ENCODE data around the gene MAP7D2.
"Not testable (repeated sequence)": the region's sequence is repeated elsewhere in the genome, so short reads cannot be mapped to it uniquely, and the experiment has no call there.

Gene MAP7D2

GRCh38 chrX:20130357-20130756 is 13.7 kb upstream of the MAP7D2 start:
- TF ChIP-seq CTBP1 (IDR thresholded peaks at IDR 0.05; ENCODE audit: borderline replicate concordance) = no peak
- no peak for TF ChIP-seq FOXA1 (IDR thresholded peaks at IDR 0.05)
- no peak for TF ChIP-seq TARDBP (IDR thresholded peaks at IDR 0.05)
- TF ChIP-seq LEF1 (IDR thresholded peaks at IDR 0.05; ENCODE audit: borderline replicate concordance) = no peak
- TF ChIP-seq FOXK2 (IDR thresholded peaks at IDR 0.05) = no peak
- no peak for TF ChIP-seq SP1 (IDR thresholded peaks at IDR 0.05)
- DNase-seq (ENCODE audit: extremely low spot score) = no peak
- CTCF ChIA-PET = interaction anchor here (0.6 kb wide), 1 partner anchor 81 kb away, joined by 3 read pairs; no protein-coding TSS in a partner anchor
- POLR2A ChIA-PET = interaction anchor here (0.6 kb wide), 1 partner anchor 334 kb away, joined by 4 read pairs; no protein-coding TSS in a partner anchor

GRCh38 chrX:20129547-20129946 is 12.8 kb upstream of the MAP7D2 start:
- POLR2A ChIA-PET = no interaction called here
- CTCF ChIA-PET = interaction anchor here (0.6 kb wide), 1 partner anchor 80 kb away, joined by 3 read pairs; no protein-coding TSS in a partner anchor
- TF ChIP-seq L3MBTL2 (conservative IDR thresholded peaks at IDR 0.05) = no peak
- TF ChIP-seq CTBP1 (IDR thresholded peaks at IDR 0.05; ENCODE audit: borderline replicate concordance) = no peak
- TF ChIP-seq FOXK2 (IDR thresholded peaks at IDR 0.05) = no peak
- TF ChIP-seq SUZ12 (IDR thresholded peaks at IDR 0.05) = no peak
- TF ChIP-seq HDGF (IDR thresholded peaks at IDR 0.05; ENCODE audit: borderline replicate concordance) = no peak
- TF ChIP-seq ARNT (IDR thresholded peaks at IDR 0.05) = no peak
- TF ChIP-seq ELF4 (IDR thresholded peaks at IDR 0.05) = no peak
- TF ChIP-seq BHLHE40 (IDR thresholded peaks at IDR 0.05; ENCODE audit: borderline replicate concordance) = no peak
- TF ChIP-seq PKNOX1 (IDR thresholded peaks at IDR 0.05) = no peak
- TF ChIP-seq TARDBP (IDR thresholded peaks at IDR 0.05) = no peak
- no peak for TF ChIP-seq FOXA1 (IDR thresholded peaks at IDR 0.05)
- TF ChIP-seq ZNF384 (IDR thresholded peaks at IDR 0.05) = no peak
- no peak for TF ChIP-seq SP1 (IDR thresholded peaks at IDR 0.05)
- no peak for TF ChIP-seq NFRKB (IDR thresholded peaks at IDR 0.05)
- no peak for TF ChIP-seq FOXM1 (IDR thresholded peaks at IDR 0.05; ENCODE audit: borderline replicate concordance)
- DNase-seq (ENCODE audit: extremely low spot score) = no peak

GRCh38 chrX:20128670-20129069 is 12.0 kb upstream of the MAP7D2 start:
- DNase-seq (ENCODE audit: extremely low spot score) = no peak
- POLR2A ChIA-PET = no interaction called here
- CTCF ChIA-PET = interaction anchor here (0.5 to 0.7 kb wide), 2 partner anchors 270 to 283 kb away, joined by 3 to 10 read pairs; no protein-coding TSS in a partner anchor
- TF ChIP-seq SUZ12 (IDR thresholded peaks at IDR 0.05) (no peak), BHLHE40 (IDR thresholded peaks at IDR 0.05; ENCODE audit: borderline replicate concordance) (no peak), FOXK2 (IDR thresholded peaks at IDR 0.05) (no peak), SP1 (IDR thresholded peaks at IDR 0.05) (no peak), FOXM1 (IDR thresholded peaks at IDR 0.05; ENCODE audit: borderline replicate concordance) (no peak), PKNOX1 (IDR thresholded peaks at IDR 0.05) (no peak), LEF1 (IDR thresholded peaks at IDR 0.05; ENCODE audit: borderline replicate concordance) (no peak), ARNT (IDR thresholded peaks at IDR 0.05) (no peak), ZNF384 (IDR thresholded peaks at IDR 0.05) (no peak), TARDBP (IDR thresholded peaks at IDR 0.05) (no peak), HDGF (IDR thresholded peaks at IDR 0.05; ENCODE audit: borderline replicate concordance) (no peak), CTBP1 (IDR thresholded peaks at IDR 0.05; ENCODE audit: borderline replicate concordance) (no peak), L3MBTL2 (conservative IDR thresholded peaks at IDR 0.05) (no peak), NFRKB (IDR thresholded peaks at IDR 0.05) (no peak)

GRCh38 chrX:20127440-20127839 is 10.7 kb upstream of the MAP7D2 start:
- DNase-seq (ENCODE audit: extremely low spot score); POLR2A ChIA-PET: not testable (repeated sequence)
- CTCF ChIA-PET = interaction anchor here (0.5 kb wide), 1 partner anchor 224 kb away, joined by 3 read pairs; no protein-coding TSS in a partner anchor

- CTCF ChIA-PET = interaction anchor here (0.5 kb wide), 1 partner anchor 224 kb away, joined by 3 read pairs; no protein-coding TSS in a partner anchor
- DNase-seq (ENCODE audit: extremely low spot score); POLR2A ChIA-PET: not testable (repeated sequence)
Observed at GRCh38 chrX:20126833-20127232, 10.1 kb upstream of the MAP7D2 start.

- ChIA-PET POLR2A (no interaction called here), CTCF (no interaction called here)
- no peak for DNase-seq (ENCODE audit: extremely low spot score)
- TF ChIP-seq HDGF (IDR thresholded peaks at IDR 0.05; ENCODE audit: borderline replicate concordance) (no peak), TARDBP (IDR thresholded peaks at IDR 0.05) (no peak), ARNT (IDR thresholded peaks at IDR 0.05) (no peak), SUZ12 (IDR thresholded peaks at IDR 0.05) (no peak), NFRKB (IDR thresholded peaks at IDR 0.05) (no peak), SP1 (IDR thresholded peaks at IDR 0.05) (no peak), FOXK2 (IDR thresholded peaks at IDR 0.05) (no peak), FOXA1 (IDR thresholded peaks at IDR 0.05) (no peak)
Observed at GRCh38 chrX:20124964-20125363, 8.3 kb upstream of the MAP7D2 start.

- CTCF ChIA-PET = no interaction called here
- no peak for TF ChIP-seq ELF4 (IDR thresholded peaks at IDR 0.05)
- no peak for TF ChIP-seq ZNF384 (IDR thresholded peaks at IDR 0.05)
- TF ChIP-seq FOXM1 (IDR thresholded peaks at IDR 0.05; ENCODE audit: borderline replicate concordance) = no peak
- no peak for TF ChIP-seq NFRKB (IDR thresholded peaks at IDR 0.05)
- TF ChIP-seq SP1 (IDR thresholded peaks at IDR 0.05) = no peak
- TF ChIP-seq TARDBP (IDR thresholded peaks at IDR 0.05) = no peak
- no peak for TF ChIP-seq L3MBTL2 (conservative IDR thresholded peaks at IDR 0.05)
- no peak for TF ChIP-seq LEF1 (IDR thresholded peaks at IDR 0.05; ENCODE audit: borderline replicate concordance)
- no peak for TF ChIP-seq CTBP1 (IDR thresholded peaks at IDR 0.05; ENCODE audit: borderline replicate concordance)
- TF ChIP-seq FOXK2 (IDR thresholded peaks at IDR 0.05) = no peak
- TF ChIP-seq SUZ12 (IDR thresholded peaks at IDR 0.05) = no peak
- TF ChIP-seq FOXA1 (IDR thresholded peaks at IDR 0.05) = no peak
- TF ChIP-seq BHLHE40 (IDR thresholded peaks at IDR 0.05; ENCODE audit: borderline replicate concordance) = no peak
- no peak for TF ChIP-seq PKNOX1 (IDR thresholded peaks at IDR 0.05)
- TF ChIP-seq HDGF (IDR thresholded peaks at IDR 0.05; ENCODE audit: borderline replicate concordance) = no peak
- no peak for TF ChIP-seq ARNT (IDR thresholded peaks at IDR 0.05)
- DNase-seq (ENCODE audit: extremely low spot score) = no peak
- POLR2A ChIA-PET = interaction anchor here (0.5 to 1.5 kb wide), 2 partner anchors 23 to 260 kb away, joined by 4 to 5 read pairs; partner anchors contain the start of gene EIF1AX
Observed at GRCh38 chrX:20118065-20118824, 1.5 kb upstream of the MAP7D2 start.

All from HEK293T (cell line).